ENCODE measurements around the gene GAL3ST2.
"Not testable (repeated sequence)": the region's sequence is repeated elsewhere in the genome, so short reads cannot be mapped to it uniquely, and the experiment has no call there.

The GAL3ST2 gene

GRCh38 chr2:241748468-241749256 lies 28.0 kb upstream of the GAL3ST2 start:
- DNase-seq, result no peak

GRCh38 chr2:241750076-241750840 lies 26.4 kb upstream of the GAL3ST2 start:
- DNase-seq, result no peak

DNA sequence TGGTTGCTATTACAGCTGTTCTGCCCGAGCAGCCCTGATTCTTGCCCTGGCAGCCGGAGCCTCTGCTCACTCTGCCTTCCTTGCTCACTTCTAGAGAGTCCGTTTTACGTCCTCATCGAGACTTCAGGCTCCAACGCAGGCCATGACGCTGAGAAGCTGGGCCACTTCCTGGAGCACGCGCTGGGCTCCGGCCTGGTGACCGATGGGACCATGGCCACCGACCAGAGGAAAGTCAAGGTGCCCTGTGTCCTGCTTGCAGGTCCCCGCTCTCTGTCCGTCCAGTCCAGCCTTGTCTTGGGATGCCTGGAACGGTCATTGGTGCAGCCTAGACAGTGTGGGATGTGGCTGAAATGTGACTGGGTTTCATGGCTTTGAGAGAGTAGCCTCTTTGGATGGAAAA lies 25.5 kb upstream of the GAL3ST2 start:
- DNase-seq, result no peak

GRCh38 chr2:241751776-241752175 lies 24.8 kb upstream of the GAL3ST2 start:
- DNase-seq, result no peak

GRCh38 chr2:241752253-241752652 lies 24.4 kb upstream of the GAL3ST2 start:
- no peak for DNase-seq

GRCh38 chr2:241752689-241753276 lies 23.8 kb upstream of the GAL3ST2 start:
- DNase-seq, result no peak

- no peak for DNase-seq
Observed at GRCh38 chr2:241753493-241753892, 23.1 kb upstream of the GAL3ST2 start.

DNA sequence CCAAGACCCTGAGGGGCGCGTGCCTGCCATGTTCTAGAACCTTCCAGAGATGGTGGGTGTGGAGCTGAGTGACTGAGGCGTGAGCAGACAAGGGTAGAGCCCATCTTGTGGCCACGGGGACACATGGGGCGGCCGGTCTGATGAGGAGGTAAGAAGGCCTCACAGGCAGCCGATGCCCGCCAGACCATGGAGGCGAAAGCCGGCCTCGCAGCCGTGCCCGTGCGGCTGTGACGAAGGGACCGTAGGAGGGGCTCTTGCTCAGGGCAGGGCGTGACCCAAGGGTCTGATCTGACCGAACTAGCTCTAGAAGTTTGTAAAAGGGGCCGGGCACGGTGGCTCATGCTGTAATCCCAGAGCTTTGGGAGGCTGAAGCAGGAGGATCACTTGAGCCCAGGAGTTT lies 22.6 kb upstream of the GAL3ST2 start:
- no peak for DNase-seq

DNA sequence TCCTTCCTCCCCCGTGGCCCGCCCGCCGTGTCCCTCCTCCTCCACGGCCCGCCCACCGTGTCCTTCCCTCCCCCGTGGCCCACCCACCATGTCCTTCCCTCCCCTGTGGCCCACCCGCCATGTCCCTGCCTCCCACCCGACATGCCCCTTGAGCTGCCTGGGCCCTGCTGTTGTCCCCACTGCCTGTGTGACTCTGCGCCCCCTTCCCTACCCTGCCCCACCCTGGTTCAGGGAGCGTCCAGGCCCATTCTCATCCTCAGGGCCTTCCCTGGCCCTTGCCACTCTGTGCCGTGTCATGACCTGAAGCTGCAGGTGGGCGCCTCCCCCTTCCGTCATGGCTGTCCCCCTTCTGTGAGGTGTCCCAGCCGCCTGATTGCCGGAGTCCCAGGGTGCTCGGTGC lies 21.5 kb upstream of the GAL3ST2 start:
- no peak for DNase-seq

- no peak for DNase-seq
Observed at GRCh38 chr2:241755777-241756176, 20.8 kb upstream of the GAL3ST2 start.

DNA sequence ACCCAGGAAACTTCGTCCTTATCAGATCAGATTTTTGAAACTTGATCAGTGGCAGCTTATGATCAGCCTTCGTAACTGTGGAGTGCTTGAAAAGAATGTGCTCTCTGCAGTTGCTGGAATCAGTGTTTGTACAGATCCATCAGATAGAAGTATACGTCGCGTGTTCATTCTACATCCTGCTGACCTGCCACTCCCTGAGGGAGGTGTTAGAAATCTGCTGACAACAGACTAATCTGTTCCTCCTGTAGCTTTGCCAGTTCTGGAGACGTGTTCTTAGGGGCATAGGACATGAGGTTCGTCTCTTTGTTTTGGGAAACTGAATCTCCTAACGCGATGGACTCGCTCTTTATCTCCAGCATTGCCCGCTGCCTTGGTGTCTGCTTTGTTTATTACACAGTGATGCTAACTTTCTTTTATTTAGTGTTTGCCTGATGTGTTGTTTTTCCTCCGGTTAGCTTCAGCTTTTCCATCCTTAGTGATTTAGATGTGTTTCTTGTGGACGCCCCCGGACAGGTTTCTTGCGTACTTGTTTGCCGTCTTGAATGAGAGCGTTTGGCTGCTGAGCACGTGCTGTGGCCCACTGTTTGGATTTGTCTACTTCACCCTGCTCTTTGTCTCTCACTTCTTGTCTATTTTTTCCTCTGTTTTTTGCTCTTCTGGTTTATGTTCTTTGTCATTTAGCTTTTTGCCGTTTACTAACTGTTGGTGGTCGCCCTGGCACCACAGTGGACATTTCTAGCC lies 17.4 kb upstream of the GAL3ST2 start:
- DNase-seq, result no peak

DNA sequence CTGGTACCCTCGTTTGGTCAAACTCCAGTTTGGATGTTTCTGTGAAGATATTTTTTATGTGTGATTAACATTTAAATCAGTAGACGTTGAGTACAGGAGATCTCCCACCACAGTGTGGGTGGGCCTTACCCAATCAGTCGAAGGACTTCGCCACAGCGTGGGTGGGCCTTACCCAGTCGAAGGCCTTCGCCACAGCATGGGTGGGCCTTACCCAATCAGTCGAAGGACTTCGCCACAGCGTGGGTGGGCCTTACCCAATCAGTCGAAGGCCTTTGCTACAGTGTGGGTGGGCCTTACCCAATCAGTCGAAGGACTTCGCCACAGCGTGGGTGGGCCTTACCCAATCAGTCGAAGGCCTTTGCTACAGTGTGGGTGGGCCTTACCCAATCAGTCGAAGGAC lies 16.7 kb upstream of the GAL3ST2 start:
- not testable (repeated sequence) for DNase-seq

DNA sequence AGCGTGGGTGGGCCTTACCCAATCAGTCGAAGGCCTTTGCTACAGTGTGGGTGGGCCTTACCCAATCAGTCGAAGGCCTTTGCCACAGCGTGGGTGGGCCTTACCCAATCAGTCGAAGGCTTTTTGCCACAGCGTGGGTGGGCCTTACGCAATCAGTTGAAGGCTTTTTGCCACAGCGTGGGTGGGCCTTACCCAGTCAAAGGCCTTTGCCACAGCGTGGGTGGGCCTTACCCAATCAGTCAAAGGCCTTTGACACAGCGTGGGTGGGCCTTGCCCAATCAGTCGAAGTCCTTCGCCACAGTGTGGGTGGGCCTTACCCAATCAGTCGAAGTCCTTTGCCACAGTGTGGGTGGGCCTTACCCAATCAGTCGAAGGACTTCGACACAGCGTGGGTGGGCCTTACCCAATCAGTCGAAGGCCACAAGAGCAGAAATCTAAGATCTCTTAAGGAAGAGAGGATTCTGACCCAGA lies 16.3 kb upstream of the GAL3ST2 start:
- no peak for DNase-seq

DNA sequence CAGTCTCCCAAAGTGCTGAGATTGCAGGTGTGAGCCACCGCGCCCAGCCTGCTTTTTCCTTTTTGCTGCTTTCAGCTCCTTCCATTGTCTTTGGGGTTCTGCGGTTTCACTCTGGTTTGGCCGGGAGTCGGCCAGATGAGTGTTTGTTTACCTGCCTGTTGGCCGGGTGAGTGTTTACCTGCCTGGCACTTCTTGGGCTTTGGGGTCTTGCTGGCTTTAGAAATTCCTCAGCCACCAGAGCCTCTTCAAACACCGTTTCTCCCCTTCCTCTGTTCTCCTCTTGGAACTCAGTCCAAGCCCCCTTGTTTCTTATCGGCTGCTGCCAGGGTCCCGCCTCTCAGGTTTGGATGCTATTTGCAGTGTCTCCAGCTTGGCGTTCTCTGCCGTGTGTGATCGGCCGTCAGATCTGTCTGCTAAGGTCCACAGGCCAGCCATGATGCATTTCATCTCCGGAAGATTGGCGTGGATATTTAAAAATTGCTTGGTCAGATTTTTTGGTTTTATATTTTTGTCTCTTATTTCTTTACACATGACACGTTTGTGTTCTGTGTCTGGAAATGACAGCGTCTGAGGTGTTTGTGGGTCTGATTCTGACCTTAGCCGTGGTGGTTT lies 14.2 kb upstream of the GAL3ST2 start:
- DNase-seq, result no peak

DNA sequence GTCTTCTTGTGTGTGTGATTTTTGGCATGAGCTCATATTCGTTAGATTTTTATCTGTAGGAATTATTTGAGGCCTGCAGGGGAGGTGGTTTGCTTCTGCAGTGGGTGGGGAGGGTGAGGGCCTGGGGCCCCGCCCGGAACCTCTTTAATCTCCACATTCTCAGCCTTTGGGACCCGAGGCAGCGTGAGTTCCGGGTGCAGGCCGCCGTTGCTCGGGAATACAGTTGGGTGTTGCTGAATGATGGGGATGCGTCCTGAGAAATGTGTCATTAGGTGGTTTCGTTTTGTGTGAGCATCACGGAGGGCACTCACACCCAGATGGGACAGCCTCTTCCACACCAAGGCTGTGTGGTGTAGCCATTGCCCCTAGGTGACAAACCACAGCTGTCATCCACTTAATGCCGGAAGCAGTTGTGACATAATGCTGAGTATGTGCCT lies 13.7 kb upstream of the GAL3ST2 start:
- no peak for DNase-seq

DNA sequence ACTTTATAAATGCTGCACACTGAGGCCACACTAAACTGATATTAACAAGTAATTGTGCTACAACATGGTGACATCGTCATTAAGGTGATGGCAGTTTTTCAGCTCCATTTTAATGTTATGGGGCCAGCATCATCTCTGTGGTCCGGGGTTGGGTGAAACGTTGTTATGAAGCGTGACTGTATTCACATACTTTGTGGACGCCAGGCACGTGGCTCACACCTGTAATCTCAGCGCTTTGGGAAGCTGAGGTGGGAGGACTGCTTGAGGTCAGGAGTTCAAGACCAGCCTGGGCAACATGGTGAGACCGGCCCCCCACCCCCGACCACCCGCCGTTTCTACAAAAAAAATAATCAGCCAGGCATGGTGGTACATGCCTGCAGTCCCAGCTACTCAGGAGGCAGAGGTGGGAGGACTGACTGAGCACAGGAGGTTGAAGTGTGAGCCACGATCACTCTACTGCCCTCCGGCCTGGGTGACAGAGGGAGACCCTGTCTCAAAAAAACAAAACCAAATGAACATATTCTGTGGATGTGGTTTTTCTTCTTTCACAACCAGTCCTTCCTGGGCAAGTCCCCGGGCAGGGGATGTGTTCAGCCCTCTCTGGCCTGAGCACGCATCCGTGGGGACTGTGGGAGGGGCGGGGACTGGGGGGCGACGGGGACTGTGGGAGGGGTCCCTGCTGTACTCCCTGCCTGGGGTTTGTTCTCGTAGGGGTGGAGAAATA lies 12.9 kb upstream of the GAL3ST2 start:
- DNase-seq, result peak; percentile 6

GRCh38 chr2:241764275-241765241 lies 12.1 kb upstream of the GAL3ST2 start:
- DNase-seq, result no peak

DNA sequence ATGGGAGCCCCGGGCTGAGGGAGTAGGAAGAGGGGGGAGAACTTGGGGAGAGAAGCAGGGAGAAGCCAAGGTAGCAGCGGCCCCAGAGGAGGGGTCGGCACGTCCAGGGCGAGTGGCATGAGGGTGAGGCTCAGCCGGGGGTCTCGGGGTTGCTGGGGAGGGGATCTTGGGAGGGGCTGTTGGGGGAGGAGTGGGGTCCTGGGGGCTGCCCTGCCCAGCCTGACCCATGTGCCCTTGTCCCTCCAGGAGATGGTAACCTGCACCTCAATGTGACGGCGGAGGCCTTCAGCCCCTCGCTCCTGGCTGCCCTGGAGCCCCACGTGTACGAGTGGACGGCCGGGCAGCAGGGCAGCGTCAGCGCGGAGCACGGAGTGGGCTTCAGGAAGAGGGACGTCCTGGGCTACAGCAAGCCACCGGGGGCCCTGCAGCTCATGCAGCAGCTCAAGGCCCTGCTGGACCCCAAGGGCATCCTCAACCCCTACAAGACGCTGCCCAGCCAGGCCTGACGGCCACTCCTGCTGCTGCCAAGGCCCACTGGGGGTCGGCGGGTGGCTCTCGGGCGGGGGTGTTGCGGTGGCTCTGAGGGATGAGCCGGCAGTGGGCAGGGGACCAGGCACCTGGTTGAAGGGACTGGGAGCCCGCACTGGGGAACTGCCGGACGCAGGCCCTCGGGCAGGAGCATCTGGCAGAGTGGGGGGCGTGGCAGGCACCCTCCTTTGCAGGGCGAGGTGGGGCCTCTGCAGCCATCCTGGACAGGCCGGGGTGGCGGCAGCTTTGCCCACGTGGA lies 9.0 kb upstream of the GAL3ST2 start:
- no peak for DNase-seq

DNA sequence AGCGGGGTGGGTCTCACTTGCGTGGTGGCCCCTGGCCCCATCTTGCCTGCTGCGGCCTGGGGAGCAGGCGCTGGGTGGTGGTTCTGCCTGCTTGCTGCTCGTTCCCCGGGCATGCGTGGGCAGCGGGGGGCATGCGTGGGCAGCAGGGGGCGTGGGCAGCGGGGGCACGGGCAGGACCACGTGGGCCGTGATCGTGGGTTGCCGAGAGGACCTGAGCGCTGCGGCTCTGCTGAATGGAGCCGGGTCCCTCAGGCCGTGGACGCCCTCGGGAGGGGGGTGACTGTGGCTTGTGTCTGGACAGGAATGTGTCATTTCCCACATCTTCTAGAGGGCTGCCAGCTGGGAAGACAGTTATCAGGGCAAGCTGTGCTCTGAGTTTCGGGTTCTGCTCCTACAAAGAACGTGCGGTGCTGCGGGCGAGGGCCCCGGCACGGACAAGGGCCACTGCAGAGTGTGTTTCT lies 8.3 kb upstream of the GAL3ST2 start:
- no peak for DNase-seq

DNA sequence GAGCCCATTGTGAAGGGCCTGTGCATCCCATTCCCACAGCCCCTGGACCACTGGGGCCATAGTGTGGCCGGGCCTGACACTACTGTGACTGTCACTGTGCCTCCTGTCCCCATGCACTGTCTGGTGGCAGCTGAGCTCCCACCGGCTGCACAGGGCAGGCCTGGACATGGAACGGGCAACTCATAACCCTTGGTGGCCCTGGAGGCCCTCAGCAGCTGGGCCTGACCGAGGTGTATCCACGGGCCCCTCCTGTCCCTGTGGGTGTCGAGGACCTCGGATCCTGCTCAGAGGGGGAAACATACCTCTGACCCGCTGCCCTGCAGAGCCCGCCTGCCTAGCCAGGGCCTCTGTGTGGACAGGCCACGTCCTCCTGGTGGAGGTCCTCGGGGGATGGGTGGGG lies 7.8 kb upstream of the GAL3ST2 start:
- DNase-seq, result no peak
